ENCODE results near the gene ARHGAP22.

GRCh38 chr10:48636231-48636630 is 31.4 kb upstream of the ARHGAP22 start:
- TF ChIP-seq EZH2 (IDR thresholded peaks at IDR 0.05; ENCODE audit: insufficient read depth, poor library complexity, severe bottlenecking) (no peak), EZH2phosphoT487 (IDR thresholded peaks at IDR 0.05; ENCODE audit: insufficient read depth, low read depth) (no peak)
